GM18873 (cell line): Measurements from ENCODE around the gene ULBP2.
"Not testable (repeated sequence)": the region's sequence is repeated elsewhere in the genome, so short reads cannot be mapped to it uniquely, and the experiment has no call there.

Source experiments
- ATAC-seq: cut with Tn5 transposase; IDR thresholded peaks from one replicate; pipeline ENCODE4 v1.9.1; 2021; ENCODE audit warnings: mild to moderate bottlenecking, moderate library complexity, moderate number of reproducible peaks; ENCODE audit not compliant: unreplicated experiment, low FRiP score

Gene ULBP2

DNA sequence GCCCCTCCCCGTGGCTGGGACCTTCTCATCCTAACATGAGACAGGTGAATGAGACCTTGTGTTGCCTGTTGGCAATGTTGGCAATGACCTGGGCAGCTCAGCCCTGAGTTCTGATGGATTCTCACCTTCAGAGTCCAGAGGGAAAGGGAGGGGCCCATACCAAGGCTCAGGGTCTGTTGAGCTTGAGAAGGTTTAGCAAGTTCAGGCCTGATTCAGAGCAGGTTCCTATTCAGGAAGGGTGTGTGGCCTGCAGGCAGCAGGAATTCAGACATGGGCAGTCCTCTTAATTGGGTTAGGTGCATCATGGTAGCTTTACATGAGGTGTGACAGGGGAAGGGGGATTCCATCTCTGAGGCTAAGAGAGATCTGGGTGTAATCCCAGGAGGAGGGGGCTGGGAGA, 5.7 kb downstream of the ULBP2 start:
- not testable (repeated sequence) for ATAC-seq

DNA sequence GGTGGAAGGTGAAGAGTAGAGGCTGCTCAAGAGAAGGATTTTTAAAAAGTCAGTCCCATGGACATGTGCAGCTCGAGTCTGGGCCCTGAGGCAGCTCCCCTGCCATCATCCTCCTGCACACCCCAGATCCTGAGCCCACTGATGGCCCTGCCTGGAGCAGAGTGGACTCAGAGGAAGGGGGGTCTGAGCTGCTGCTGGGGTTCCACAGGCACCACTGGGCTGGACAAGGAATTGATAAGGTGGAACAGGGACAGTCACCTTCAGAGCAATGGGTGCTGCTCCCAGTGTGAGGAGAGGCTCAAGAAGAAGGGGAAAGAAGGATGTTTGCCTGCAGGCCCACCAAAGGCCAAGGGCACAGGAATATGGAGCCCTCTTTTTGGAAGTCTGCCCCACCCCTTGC, 6.2 kb downstream of the ULBP2 start:
- ATAC-seq, result no peak

DNA sequence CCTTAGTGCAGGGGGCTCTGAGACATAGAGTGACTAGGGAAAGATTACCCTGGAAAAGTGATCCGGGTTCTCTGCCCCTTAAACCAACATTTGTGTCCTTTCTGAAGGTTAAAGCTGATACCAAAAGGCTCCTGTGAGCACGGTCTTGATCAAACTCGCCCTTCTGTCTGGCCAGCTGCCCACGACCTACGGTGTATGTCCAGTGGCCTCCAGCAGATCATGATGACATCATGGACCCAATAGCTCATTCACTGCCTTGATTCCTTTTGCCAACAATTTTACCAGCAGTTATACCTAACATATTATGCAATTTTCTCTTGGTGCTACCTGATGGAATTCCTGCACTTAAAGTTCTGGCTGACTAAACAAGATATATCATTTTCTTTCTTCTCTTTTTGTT, 6.8 kb downstream of the ULBP2 start:
- ATAC-seq, result no peak

DNA sequence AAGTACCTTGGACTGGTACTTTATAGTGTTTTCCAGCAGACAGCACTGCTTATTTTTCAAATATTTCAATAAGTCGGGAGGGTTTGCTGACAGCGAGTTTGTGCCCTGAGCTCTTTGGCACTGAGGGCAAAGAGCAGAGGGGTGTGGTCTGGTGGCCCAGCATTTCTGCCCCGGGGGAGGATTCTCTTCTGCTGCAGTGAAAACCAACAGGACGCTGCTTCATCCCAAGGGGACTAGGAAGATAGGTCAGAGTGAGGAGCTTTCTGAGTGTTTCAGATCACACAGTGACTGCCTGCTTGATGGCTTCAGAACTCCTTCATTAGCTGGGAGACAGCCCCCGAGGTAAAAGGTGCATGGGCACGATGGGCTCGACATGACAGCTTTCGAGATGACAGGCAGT, 8.6 kb downstream of the ULBP2 start:
- no peak for ATAC-seq

DNA sequence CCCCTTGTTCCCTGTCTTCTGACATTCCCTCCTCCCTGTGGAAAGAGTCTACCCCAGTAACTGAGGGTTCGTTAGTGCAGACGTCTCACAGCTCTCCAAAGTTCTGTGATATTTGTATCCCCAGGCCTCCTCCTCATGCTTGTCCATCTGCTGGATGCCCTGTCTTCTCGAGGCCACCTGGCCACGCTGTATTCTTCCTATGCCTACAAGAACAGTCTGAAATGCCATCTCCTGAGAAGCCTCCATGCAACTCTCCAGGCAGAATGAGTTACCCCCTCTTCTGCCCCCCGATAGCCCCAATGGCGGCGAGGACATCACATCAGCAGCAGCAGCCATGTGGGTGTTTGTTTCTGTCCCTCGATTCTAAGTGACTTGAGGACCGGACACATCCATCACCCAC, 9.3 kb downstream of the ULBP2 start:
- ATAC-seq, result no peak

DNA sequence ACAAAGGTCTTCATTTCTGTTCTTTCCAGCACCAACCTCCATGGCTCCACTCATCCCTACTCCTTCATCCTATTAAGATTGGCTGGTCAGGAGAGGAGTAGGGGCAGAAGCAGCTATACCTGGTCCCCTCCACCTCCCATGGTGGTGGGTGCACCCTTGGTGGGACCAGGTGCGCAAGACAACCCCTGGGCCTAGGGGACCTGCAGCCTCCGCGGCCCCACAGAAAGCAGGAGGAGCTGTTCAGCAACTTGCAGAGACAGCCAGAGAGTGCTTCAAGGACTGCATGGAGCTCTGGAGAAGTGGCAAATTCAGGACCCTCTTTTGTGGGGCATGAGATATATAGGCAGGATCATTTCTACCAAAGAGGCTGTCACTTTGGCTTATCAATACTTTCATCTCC, 9.8 kb downstream of the ULBP2 start:
- ATAC-seq, result no peak

DNA sequence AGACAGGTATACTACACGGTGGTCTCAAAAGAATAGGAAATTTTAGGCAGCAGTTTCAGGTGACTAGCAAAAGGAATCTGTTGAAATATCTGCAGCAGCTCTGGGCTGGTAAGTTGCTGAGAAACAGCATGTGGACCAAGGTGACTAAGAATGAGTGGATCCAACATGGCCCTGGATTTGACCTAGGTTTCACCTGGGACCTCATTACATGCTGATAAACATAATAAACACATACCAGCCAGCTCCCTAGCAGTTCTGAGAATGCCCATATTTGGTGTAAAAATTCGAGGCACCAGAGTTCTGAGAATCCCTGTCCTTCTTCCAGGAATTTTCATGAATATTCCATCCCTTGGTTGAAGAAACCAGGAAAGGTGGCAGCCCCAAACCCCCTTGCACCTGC, 11.6 kb downstream of the ULBP2 start:
- not testable (repeated sequence) for ATAC-seq

DNA sequence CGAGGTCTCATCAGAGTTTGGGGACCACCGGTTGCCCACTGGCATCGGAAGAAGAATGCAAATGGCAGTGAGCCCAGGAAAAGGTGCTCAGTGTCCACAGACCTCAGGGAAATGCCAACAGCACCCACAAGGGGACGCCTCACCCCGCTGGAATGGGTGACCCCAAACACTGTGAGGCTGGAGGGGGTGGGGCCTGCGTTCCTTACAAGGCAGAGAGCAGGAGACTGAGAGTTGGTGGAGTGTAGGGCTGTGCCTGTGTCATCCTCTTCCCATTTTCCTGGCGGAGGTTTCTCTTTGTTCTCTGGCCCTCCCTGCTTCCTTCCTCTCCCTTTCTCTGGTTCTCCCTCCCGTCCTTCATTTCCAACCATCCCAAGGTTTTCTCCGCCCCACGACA, 12.1 kb downstream of the ULBP2 start:
- ATAC-seq, result not testable (repeated sequence)

DNA sequence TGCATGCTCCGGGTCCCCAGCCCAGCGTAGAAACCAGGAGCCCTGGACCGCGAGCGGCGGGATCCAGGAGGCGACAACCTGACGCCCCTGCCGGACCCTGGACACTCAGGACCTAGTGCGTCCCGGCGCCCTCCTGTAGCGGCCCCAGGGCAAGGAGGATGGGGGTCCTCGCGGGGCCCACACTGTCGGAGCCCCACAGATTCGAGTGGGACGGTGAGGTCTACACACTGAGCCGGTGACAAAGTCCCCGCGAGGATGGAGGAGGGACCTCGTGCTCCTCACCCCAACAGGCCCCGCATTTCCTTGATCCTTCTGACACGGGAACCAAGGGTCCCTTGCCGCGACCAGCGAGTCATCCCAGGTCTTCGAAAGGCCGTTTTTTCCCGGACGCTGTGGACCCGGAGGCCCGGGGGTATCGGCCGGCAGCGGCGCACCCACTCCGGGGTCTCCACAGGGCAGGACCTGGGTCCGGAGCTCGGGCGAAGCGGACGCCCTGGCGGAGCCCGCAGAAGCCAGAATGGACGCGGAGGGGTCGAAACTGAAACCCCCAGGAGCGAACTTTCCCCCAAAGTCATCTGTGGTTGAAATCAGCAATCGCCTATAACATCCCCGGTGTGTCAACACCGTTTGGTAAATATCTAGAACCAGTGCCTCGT, 12.6 kb downstream of the ULBP2 start:
- ATAC-seq, result not testable (repeated sequence)

DNA sequence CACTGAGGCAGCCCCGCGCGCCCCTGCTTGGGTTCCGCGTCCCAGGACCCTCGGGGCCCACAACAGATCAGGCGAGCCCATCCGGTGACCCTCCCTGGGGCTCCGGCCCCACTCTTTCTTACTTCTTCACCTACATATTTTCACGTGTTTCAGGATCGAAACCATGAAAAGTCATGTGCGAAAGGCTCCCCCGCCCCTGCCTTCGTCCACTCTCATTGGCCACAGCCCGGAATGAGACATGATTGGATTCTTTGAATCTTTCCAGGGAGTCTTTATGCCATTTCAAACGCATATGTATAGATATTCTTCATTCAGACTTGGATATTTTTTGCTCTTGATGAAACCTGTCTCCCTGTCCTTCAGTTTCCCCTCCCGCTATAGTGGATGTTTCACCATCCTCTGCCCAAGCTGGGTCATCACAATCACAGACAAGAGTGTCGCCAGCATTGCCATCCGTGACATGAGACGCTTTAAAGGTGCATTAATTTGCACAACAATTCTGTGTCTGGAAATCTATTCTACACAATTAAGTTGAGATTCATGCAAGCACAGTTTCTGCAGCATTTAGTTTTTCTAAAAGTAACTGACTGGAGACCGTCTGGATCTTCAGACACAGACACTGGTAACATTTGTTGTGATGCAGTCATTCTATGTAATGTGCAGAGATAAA, 13.3 kb downstream of the ULBP2 start:
- not testable (repeated sequence) for ATAC-seq

DNA sequence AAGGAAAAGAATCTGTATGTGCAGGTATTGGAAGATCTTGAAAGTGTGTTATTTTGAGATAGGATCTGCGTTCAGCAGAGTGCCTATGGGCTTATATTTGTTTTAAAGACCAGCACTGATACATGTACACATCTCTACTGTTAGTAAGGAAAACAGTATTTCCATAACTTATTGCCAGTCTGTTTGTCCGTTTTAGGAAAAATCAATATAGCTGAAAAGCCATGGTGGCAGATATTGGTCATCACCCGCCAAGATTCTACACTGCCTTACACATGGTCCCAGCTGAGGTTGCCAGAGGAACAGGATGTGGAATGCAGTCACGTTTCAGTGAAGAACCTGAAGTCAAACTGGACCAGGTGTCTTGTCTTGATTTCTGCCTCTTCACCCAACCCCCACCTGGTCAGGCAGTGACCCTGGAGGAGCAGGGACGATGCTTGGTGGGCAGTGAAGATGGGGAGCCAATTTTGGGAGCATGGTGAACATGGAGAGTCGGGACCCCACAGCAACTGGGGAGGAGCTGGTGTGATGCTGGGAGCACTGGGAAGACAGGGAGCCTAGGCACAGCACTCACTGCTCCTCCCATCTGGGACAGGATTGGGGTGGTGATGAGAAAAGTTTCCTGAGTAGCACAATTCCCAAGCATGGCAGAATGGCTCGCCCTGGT, 14.0 kb downstream of the ULBP2 start:
- not testable (repeated sequence) for ATAC-seq

DNA sequence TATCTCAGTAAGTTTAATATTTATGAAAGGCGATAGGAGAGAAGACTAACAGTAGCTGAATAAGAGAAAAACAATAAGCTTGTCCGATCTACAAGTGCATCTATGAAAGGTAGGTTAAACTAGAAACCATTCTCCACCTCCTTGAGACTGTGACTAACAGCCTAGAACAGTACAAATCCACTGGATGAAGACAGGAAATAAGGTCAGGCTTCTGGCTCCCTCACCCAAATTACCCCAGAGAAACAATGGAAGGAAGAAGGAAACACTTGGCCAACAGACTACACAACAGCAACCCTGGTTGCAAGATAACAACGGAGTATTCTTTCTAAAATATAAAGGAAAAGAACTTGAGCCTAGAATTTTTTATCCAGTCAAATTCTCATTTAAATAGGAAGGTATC, 16.3 kb downstream of the ULBP2 start:
- not testable (repeated sequence) for ATAC-seq

DNA sequence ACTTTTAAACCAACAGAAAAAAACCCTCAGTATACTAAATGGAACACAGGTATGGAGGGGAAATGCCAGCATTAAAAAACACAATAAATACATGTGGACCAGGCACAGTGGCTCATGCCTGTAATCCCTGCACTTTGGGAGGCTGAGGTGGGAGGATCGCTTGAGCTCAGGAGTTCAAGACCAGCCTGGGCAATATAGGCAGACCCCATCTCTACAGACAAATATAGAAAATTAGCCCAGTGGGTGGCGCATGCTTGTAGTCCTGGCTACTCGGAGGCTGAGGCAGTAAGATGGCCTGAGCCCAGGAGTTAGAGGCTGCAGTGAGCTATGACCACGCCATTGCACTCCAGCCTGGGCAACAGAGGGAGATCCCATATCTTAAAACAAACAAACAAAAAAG, 18.0 kb downstream of the ULBP2 start:
- ATAC-seq, result not testable (repeated sequence)

DNA sequence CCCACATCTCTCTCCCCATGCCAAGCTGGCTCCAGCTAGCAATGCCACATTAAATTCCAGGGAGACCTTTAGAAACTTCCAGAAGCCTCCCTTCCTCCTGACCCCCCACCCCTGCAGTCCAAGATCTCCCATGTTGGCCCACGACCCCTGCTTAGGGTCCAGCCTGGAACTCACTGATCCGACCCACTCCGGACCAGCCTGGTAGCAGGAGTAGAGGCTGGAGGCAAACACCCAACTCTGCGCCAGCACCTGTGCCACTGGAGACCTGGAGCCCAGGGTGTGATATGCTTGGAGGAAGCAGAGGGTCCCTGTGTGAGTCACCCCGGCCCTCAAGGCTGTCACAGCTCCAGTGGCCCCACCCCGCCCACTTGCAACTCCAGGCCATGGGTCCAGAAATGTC, 18.7 kb downstream of the ULBP2 start:
- no peak for ATAC-seq

DNA sequence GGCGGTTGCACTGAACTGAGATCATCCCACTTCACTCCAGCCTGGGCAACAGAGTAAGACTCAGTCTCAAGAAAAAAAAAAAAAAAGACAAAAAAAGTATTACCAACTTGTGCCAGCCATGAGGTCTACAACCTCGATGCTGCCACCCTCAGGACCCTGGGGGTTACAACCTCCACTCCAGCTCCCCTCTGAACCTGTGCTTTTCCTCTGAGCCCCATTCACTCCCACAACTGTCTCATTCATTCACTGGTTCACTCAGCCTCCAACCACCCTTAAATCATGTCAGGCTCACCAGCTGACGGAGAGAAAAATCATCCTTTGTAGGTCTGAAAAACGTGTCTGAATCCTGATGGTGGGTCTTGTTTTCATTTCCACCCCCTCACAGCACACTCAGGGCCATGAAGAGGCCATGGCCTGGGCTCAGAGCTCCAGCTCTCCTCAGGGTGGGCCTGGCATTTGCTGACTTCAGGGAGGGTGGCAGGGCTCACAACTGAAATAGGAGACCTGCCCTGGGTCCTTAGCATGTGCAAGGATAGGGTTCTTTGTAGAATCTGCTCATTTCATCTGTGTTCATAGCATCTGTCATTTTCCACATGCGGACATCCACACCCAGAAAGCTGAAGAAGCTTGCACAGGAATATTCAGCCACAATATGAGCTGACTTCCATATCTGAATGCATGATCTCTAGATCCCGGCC, 20.1 kb downstream of the ULBP2 start:
- no peak for ATAC-seq

DNA sequence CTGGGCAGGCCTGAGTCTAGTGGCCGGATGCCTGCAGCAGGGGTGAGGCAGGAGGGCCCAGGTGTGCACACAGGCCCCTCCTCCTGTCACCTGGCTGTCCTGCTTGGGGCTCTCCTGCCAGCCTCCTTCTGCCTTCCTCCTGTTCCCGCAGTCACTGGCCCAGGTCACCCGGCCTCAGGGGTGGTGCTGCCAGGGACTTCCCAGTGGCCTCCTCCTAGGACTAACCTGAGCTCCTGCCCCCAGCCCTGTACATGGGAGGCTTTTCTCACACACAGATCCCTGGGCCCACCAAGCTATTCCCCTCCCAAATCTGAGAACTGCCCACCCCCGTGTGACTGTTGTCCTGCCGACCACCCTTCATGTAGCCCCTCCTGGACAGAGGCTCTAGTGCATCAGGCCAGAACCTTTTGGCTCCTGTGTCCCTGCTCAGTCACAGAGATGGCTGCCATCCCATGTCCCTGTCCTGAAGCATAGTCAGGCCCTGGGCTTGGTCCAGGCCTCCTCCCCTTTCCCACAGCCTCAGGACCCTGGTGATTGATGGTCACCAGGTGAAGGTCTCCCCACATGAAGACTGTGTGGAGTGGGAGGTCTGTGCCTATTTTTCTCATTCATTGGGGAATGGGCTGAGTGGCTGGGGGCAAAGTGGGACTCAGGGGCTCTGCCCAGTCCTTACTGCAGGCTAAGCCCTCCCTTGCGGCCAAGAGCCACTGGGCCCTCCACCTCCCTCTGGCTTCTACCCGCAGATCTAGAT, 20.8 kb downstream of the ULBP2 start:
- ATAC-seq, result no peak

DNA sequence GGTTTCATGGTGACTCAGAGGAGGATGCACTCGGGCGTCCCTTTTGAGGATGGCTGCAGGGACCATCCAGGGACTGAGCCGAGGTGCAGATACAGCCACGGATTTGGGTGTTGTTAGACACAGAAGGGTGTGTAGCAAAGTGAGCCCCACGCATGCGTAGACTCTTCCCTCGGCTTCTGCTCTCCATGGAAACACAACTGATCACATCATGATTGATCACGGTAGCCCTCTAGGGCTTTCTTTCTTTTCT, 21.3 kb downstream of the ULBP2 start:
- no peak for ATAC-seq

DNA sequence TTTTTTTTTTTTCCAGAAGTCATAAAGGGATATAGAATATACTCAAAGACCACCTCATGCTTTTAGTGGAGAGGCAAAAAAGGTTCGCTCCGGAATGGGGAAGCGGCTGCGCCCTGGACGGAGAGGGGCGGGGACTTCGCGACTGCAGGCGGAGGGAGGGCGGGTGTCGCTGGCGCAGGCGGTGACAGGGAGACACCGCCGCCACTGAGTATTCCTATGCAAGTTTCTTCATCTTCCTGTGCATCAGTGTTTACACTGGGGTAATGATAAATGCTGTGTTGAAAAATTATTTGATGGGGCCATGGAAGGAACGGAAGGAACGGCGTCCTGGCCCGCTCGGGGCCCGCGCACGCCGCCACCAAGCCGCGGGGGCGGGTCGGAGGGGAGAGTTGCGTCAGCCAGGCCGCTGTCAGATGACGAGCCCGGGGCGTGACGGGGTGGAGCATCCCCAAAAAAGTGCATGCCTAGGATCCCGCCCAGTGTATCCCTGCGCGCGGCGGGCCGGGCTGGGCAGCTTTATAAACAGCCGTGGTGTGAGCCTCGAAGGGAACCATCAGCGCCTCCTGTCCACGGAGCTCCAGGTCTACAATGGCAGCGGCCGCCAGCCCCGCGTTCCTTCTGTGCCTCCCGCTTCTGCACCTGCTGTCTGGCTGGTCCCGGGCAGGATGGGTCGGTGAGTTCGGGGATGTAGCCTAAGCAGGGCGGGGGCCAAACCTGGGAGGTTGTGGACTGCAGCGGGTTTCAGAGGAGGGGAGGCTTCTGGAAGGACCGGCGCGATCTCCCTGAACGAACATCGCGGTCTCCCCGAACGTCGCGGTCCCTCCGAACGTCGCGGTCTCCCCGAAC, 21.9 kb downstream of the ULBP2 start, which contains the start of gene ULBP1:
ULBP1 (plus strand) TSS at position 482 of the 846 bp plus-strand sequence; CDS start at position 589, 107 bp downstream.
- no peak for ATAC-seq

DNA sequence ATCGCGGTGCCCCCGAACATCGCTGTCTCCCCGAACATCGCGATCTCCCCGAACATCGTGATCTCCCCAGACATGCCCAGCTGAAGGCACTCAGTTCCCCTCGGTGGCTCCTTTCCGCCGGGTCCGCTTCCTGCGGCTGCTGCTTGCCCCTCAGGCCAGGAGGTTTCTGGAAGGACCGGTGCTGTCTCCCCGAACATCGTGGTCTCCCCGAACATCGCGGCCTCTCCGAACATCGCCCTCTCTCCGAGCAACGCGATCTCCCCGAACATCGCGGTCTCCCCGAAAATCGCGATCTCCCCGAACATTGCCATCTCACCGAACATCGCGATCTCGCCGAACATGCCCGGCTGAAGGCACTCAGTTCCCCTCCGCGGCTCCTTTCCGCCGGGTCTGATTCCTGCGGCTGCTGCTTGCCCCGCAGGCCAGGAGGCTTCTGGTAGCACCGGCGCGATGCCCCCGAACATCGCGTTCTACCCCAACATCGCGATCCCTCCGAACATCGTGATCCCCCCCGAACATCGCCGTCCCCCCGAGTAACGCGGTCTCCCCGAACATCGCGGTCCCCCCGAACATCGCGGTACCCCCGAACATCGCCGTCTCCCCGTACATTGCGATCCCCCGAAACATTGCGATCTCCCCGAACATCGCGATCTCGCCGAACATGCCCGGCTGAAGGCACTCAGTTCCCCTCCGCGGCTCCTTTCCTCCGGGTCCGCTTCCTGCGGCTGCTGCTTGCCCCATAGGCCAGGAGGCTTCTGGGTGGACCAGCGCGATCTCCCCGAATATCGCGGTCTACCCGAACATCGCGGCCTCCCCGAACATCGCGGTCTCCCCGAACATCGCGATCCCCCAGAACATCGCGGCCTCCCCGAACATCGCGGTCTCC, 22.7 kb downstream of the ULBP2 start:
- no peak for ATAC-seq
